GM06990 (cell line): ENCODE results near the gene CEBPE.

ENCODE experiments used
- DNase-seq: peaks from one replicate; pipeline ENCODE4 v3.0.0-alpha.2; 2011; ENCODE audit not compliant: insufficient read length; ENCODE audit errors: extremely low read depth
- H3K27me3 ChIP-seq: replicated peaks from 2 replicates; pipeline ENCODE4 v1.6.0; 2011; ENCODE audit warnings: low read length; ENCODE audit not compliant: control insufficient read depth, insufficient read depth
- H3K36me3 ChIP-seq: 2 replicates; pipeline ENCODE4 v1.5.1; 2011; ENCODE audit warnings: low read length; ENCODE audit not compliant: control insufficient read depth, insufficient read depth
- H3K4me3 ChIP-seq: replicated peaks from 2 replicates; pipeline ENCODE4 v1.5.1; 2011; ENCODE audit warnings: low read depth, mild to moderate bottlenecking, control low read depth, low read length
- TF ChIP-seq, protein P1 (sequence below): IDR thresholded peaks from 2 replicates; pipeline ENCODE4 v1.5.1; 2011; ENCODE audit warnings: low read length, control low read depth, mild to moderate bottlenecking, inconsistent platforms; ENCODE audit not compliant: insufficient read depth, poor library complexity, severe bottlenecking

CEBPE gene

DNA sequence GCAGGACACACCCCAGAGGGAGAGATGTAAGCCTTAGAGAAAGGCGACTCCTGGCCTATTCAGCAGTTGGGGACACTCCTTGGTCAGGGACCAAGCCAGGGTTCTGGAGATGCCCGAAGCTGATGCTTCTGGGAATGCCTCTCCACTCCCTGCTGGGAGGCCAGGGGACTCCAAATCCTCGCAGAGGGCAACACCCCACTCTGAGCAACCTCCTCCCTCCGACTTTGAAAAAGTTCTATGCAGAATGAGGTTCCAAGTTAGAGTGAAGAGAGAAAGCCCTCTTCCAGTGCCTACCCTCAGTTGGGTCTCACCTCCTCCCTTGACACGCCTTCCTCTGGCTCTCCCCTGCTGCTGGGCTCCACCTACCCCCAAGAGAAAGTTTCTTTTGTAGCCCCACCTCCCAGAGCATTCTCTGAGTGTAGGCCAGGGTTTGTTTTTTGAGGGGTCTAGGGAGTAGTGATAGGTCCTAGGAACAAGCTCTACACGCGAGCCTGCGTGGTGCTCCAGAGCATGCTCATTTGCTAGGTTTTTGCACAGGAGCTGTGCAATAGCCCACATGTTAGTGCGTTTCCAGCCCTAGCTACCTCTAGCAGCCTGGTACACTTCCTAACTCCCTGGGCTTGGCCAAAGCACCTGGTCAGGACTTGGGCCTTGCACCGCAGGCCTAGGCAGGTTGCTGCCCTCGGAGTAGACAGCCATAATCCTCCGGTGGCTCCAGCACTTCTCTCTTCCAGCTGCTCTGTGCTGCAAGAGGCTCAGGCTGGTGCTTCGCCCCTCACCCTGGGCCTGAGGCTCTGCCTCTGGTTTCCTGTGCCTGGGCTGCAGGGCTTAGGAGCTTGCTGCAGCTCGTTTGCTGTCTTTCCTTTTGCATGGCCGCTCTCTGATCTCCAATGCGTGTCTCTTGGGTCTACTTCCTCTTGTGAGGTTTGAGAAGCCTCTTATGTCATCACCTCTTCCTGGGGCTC, 590 bp upstream of the CEBPE start:
- no peak overlapping the region for H3K4me3 ChIP-seq
- H3K36me3 ChIP-seq, result no peaks in the 10 kb centered on the region
- peak; percentile 50 for DNase-seq

DNA sequence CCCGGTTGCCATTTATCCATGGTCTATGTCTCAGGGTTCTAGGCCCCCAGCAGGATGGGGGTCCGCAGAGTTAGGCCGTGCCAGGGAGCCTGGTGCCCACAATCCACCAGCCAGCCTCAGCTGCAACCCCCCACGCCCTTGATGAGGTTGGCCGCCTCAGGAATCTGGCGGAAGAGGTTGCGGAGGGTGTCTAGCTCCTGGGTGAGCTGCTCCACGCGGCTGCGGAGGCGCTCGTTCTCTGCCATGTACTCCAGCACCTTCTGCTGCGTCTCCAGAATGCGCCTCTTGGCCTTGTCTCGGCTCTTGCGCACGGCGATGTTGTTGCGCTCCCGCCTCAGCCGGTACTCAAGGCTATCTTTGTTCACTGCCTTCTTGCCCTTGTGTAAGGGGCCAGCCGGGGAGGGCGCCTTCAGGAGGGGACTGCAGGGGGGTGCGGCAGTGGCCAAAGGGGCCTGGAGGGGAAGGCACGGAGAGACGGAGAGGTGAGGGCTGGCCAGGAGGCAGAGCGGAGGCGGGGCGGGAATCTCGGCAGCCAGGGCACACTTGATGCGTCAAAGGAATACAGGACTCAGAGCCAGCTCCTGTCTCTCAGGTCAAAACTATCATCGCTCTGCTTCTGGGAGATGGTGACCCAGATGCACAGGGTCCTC, 1.6 kb downstream of the CEBPE start:
- H3K4me3 ChIP-seq, result no peak overlapping the region
- DNase-seq, result no peak
- H3K27me3 ChIP-seq, result no peaks in the 10 kb centered on the region; the same call in none of the 2 replicates
- TF ChIP-seq, protein P1, sequence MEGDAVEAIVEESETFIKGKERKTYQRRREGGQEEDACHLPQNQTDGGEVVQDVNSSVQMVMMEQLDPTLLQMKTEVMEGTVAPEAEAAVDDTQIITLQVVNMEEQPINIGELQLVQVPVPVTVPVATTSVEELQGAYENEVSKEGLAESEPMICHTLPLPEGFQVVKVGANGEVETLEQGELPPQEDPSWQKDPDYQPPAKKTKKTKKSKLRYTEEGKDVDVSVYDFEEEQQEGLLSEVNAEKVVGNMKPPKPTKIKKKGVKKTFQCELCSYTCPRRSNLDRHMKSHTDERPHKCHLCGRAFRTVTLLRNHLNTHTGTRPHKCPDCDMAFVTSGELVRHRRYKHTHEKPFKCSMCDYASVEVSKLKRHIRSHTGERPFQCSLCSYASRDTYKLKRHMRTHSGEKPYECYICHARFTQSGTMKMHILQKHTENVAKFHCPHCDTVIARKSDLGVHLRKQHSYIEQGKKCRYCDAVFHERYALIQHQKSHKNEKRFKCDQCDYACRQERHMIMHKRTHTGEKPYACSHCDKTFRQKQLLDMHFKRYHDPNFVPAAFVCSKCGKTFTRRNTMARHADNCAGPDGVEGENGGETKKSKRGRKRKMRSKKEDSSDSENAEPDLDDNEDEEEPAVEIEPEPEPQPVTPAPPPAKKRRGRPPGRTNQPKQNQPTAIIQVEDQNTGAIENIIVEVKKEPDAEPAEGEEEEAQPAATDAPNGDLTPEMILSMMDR, result no peak
- no peaks in the 10 kb centered on the region for H3K36me3 ChIP-seq

More for the DNA sequence above, 590 bp upstream of the CEBPE start:
- TF ChIP-seq, protein P1, result no peak
- H3K27me3 ChIP-seq, result no peaks in the 10 kb centered on the region

DNA sequence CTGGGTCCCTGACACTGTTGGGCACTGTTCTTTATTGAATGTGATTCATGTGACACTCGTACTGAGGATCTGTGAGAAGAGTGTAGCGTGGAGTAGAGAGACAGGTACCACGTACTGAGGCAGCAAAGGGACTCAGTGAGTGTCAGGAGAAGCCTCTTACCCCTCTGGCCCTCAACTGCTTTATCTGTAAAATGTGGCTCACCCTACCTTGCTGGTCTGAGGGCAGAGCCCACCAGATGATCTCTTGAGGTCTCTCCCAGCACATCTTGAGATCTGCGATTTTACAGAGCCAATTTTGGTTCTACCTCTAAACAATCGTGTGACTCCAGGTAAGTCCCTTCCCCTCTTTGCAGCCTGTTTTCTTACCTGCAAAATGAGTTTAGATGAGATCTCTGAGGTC, 3.1 kb downstream of the CEBPE start:
- TF ChIP-seq, protein P1, result no peak
- Histone ChIP-seq H3K27me3 (no peaks in the 10 kb centered on the region; the same call in none of the 2 replicates), H3K4me3 (no peak overlapping the region), H3K36me3 (no peaks in the 10 kb centered on the region)
- DNase-seq, result no peak

DNA sequence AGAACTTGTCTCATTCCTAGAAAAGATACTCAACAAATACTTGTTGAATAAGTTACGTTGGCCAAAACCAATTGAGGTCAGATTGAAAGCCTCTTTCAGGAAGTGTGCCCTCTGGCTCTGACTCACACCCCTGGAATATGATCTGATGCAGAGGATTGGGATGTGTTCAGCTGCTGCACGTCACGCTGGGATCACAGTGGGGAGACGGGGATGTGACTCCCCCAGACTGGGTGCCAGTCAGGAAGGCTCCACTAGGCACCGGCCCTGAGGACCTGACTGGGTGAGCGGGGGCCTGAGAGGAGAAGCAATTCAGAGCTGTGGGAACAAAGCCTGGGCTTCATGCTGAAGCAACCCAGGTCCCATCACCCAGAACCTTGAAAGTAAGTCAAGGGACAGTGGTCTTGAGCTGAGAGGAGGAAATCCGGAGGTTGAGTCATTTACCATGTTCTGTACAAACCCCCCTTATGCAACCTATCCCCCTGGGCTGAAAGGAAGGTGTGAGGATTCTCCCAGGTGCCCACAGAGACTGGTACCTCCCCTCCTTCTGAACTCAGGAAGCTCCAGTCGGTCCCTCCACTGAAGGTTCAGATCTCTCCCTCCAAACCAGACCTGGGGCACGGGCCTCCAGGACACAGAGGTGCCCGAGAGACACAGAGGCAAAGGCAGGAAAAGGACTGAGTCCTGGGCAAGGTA, 3.9 kb downstream of the CEBPE start:
- TF ChIP-seq, protein P1, result no peak
- H3K27me3 ChIP-seq, result no peaks in the 10 kb centered on the region; the same call in none of the 2 replicates
- H3K4me3 ChIP-seq, result no peak overlapping the region
- no peaks in the 10 kb centered on the region for H3K36me3 ChIP-seq
- no peak for DNase-seq

DNA sequence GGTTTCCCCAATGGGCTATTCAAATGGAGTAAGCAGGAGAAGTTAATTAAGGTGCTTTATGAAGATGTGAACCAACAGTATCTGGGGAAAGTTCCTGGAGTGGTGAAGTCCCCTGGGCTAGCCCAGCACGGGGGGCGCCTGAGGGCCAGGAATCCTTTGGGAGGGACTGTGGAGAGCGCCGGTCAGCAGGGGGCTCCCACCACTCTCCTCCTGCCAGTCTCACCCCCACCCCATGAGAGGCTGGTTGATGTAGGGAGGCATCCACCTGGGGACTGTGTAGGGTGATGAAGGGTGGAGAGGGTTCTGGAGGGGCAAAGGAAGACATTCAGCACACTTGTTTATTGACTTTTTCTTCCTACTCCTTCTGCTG, 4.4 kb downstream of the CEBPE start:
- no peaks in the 10 kb centered on the region for H3K36me3 ChIP-seq
- H3K4me3 ChIP-seq, result no peak overlapping the region
- TF ChIP-seq, protein P1, result peak; percentile 4
- H3K27me3 ChIP-seq, result no peaks in the 10 kb centered on the region; the same call in none of the 2 replicates
- no peak for DNase-seq
